GM19455 (cell line): ENCODE measurements around the gene STBD1.
"Not testable (repeated sequence)": the region's sequence is repeated elsewhere in the genome, so short reads cannot be mapped to it uniquely, and the experiment has no call there.

Source experiments
- ATAC-seq: cut with Tn5 transposase; IDR thresholded peaks from one replicate; pipeline ENCODE4 v1.9.1; 2021; ENCODE audit not compliant: unreplicated experiment

Gene STBD1

GRCh38 chr4:76305971-76306881 is at the start of gene STBD1:
Gene STBD1 (plus strand): TSS chr4:76306733. CDS start chr4:76306770, 37 bp downstream.
- ATAC-seq: no peak

GRCh38 chr4:76256968-76257367 is 49.6 kb upstream of the STBD1 start:
- no peak for ATAC-seq

DNA sequence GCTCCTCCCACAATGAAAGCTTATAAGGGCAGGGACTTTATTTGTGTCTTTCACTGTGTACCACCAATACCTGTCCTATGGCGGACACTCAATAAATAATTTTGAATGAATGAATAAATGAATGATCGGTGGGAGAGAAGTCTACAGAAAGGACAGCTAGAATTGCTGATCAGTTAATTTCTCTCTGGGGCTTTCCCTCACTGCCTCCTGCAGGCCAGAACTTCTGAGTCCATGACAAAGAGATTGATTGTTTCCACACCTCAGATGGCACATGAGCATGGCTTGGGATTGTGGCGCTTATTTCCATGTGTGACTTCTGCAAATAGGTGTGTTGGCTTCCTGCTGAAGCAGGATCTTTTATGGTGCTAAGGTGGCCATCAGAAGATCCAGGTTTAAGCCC is 48.7 kb upstream of the STBD1 start:
- ATAC-seq: no peak

DNA sequence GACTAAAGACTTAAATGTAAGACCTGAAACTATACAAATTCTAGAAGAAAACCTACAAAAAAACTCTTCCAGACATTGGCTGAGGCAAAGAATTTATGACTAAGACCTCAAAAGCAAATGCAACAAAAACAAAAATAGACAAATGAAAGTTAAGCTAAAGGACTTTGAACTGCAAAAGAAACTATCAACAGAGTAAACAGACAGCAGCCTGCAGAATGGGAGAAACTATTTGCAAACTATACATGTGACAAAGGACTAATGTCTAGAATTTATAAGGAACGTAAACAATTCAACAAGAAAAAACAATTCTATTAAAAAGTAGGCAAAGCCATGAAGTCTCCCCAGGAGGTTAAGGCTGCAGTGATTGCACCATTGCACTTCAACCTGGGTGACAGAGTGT is 46.0 kb upstream of the STBD1 start:
- no peak for ATAC-seq

DNA sequence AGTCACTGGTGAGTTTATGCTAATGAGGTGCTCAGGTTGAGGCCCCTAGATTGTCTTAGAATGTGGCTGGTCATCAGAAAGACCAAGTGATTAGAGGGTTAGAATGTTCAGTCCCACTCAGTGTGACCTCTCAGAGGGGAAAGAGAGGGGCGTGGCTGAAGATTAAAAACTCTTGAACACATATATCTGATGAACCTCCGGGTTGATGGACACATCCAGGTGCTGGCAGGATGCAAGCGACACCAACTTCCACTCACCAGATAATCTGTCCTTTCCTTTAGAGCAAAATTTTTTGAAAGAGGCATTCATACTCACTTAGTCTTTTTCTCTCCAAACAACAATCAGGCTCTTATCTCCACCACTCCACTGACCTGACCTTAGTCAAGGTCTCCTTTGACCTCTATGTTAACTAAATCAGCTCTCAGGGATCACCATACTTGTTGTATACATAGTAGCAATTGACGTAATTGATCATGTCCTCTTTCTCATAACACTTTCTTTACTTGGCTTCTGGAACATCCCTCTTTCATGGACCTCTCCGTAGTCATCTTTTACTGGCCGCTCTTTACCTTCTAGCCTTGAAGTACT is 40.8 kb upstream of the STBD1 start:
- ATAC-seq: no peak

- no peak for ATAC-seq
Measured at GRCh38 chr4:76266627-76267026, 39.9 kb upstream of the STBD1 start.

GRCh38 chr4:76267811-76268210 is 38.7 kb upstream of the STBD1 start:
- ATAC-seq: no peak

DNA sequence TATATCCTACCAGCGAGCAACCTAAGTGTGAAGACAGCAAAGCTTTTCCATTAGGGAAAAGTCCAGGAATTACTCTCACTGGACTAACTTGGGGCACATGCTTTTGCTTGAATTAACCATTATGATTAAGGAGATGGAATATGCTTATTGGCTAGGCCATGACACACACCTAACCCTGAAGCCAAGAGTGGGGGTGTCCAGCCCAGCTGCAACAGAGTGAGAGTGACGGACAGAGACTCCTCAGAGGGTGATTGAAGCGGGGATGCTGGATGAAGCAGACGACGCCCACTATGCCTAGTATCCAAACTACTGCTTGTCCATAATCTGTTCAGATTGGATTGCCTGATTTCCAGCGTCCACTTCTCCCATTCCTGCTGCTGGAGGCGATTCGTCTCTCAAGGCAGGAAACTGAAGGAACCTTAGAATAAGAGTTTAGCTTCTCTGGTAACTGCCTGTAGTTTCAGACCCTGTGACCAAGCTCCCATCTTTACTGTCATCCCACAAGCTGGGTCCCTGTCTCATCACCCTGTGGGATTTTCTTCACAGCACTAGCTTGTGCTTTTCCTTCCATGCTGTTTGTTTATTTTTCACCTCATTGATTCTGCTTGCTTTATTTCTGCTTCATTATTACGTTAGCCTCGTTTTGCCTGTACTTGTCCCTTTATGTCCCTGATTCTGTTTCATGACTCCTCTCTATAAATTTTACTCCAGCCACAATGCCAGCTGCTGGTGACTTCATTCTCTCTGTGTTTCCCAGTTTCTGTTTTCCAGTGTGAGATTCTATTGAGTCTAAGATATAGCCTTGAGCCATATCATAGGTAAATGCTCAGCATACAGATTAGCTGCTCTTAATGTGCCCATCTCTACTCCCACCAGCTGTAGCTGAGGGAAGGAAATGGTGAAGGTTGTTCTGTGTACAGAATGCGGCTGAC is 36.0 kb upstream of the STBD1 start:
- ATAC-seq: no peak

GRCh38 chr4:76271248-76271647 is 35.3 kb upstream of the STBD1 start:
- no peak for ATAC-seq

DNA sequence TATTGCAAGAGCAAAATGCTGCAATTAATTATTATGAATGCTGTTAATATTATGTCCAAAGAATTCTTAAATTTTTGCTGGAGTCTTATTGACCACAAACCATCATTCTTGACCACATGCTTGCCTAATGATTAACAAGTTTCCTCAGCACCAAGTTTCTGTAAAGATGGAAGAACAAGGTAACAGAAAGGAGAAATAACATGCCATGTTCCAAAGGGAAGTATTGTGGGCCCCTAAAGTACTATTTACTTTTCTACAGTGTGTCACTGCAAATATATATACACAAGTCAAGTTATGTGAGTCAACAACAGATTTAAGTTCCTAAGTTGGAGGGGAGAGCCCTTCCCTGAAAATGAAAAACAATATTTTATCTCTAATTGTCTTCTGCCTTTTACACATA is 34.5 kb upstream of the STBD1 start:
- no peak for ATAC-seq

- no peak for ATAC-seq
Measured at GRCh38 chr4:76272582-76272981, 34.0 kb upstream of the STBD1 start.

DNA sequence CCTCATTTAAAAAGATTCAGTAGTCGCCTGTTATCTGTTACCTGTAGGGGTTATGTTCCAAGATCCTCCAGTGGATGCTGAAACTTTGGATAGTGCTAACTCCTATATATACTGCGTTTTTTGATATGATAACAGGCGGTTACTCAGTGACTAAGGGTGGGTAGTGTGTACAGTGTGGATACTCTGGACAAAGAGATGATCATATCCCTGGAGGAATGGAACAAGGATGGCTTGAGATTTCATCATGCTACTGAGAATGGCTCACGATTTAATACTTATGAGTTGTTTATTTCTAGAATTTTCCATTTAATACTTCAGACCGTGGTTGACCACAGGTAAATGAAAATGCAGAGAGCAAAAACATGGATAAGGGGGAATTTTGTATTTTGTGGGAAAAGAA is 33.5 kb upstream of the STBD1 start:
- ATAC-seq: no peak

DNA sequence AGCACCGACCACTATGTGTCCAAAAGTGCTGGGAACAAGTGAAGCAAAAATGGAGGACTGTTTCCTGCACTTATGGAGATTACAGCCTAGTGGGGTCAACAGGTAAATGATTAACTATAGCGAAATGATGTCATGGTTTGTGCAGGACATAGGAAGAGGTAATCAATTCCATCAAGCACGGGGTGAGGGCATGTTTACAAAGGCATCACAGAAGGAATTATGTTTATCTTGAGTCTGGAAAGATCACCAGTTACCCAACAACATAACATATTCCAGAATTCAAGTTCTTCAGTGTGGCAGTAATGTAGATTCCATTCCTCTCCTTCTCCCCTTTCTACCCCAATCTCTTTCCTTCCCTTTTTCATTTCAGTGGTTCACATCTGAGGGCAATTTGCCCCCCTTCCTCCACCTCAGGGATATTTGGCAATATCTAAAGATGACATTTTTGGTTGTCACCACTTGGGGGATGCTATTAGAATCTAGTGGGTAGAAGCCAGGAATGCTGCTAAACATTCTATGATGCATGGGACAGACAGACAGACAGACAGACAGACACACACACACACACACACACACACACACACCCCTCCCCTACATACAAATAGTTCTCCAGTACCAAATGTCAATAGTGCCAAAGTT is 30.9 kb upstream of the STBD1 start:
- no peak for ATAC-seq

DNA sequence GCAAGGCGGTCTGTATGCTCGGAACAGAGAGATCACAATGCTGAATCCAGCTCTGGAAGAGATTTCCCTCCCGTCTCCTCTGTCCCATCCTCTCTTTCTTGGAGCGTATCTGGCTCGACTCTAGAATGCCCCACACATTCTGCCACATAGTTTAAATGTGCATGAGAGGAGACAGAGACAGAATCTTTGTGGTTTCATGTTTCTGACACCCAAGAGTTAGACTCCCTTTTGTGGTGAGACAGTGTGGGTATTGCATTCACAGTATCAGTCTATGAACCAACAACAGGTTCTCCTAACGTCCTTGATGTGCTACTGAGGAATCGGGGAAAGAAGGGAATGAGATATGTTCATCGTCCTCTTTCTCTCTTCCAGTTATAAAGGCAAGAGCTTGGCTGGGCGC is 29.7 kb upstream of the STBD1 start:
- no peak for ATAC-seq

- no peak for ATAC-seq
Measured at GRCh38 chr4:76277667-76278066, 28.9 kb upstream of the STBD1 start.

GRCh38 chr4:76278583-76278982 is 27.9 kb upstream of the STBD1 start:
- ATAC-seq: no peak

DNA sequence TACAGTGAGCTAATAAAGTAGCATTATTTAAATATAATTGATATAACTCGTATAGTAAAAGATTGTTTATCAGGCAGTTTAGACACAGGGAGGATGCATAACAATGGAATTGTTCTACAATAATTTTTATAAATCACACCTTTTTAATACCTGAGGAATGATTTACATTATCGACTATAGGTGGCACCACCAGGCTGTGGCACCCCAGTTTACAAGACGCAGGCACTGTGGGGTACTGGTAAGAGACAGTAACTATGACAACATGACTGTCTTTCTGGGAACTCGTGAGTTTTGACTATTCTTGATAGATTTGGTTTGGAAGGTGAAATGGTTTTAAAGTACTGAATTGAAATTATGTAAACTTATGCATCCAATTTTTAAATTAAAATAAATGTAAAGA is 27.1 kb upstream of the STBD1 start:
- ATAC-seq: no peak

GRCh38 chr4:76280488-76281441 is 25.8 kb upstream of the STBD1 start:
- ATAC-seq: no peak

- ATAC-seq: not testable (repeated sequence)
Measured at GRCh38 chr4:76281594-76281993, 24.9 kb upstream of the STBD1 start.
